Daoy (cell line): ENCODE results near the gene ROR2. TPM values are rescaled to one million over a fixed set of nuclear protein-coding genes. Genes with fewer than 3 reads are reported as not detected.
"Not testable (repeated sequence)": the region's sequence is repeated elsewhere in the genome, so short reads cannot be mapped to it uniquely, and the experiment has no call there.

Experiments
- DNase-seq: peaks from one replicate; pipeline ENCODE4 v3.0.0-alpha.2; 2015; ENCODE audit warnings: low read depth
- total RNA-seq: library from RNA; depleted of rRNA; stranded (reverse); fragments of >200 nt; shearing (Covaris generic); gene quantifications from 2 replicates; pipeline ENCODE4 v1.2.3, GENCODE V29; 2014

ROR2 gene
- total RNA-seq, 1 experiment from 2014 or later: 1.8 TPM

DNA sequence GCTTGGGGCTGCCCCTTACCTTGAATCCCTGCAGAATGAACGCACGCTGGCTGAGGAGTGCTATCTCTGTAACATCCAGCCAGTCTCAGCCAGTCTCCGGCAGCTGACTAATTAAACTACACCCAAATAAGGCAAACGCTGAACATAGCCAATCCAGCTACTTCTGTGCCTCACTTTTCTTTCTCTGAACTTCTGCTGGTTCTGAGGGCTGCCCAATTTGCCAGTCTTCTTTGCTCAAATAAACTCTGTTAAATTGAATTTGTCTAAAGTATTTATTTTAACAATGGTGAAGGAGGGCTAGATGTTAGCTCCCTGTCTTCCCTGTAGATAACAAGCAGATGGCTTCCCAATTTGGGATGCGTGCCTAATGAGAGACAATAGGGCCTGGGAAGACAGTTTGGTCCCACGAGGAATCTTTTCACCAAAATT, 372.4 kb downstream of the ROR2 start:
- DNase-seq: no peak

DNA sequence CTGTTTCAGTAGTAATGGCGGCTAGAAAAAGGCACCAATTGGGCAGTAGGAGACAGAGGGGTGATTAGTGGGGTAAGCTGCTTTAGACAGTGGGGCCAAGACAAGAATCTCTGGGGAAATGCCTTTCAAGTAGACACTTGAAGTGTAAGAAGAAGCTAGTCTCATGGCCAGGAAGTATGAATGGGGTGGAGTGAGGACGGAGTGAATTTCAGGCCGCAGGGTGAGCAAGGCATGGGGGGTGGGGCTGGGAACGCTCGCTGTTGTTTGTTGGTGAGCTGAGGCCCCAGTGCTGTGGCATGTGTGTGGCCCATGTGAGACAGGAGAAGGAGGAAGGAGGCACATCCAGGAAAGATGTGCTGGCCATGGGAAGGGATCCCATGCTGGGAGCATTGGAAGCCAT, 377.2 kb downstream of the ROR2 start:
- no peak for DNase-seq

DNA sequence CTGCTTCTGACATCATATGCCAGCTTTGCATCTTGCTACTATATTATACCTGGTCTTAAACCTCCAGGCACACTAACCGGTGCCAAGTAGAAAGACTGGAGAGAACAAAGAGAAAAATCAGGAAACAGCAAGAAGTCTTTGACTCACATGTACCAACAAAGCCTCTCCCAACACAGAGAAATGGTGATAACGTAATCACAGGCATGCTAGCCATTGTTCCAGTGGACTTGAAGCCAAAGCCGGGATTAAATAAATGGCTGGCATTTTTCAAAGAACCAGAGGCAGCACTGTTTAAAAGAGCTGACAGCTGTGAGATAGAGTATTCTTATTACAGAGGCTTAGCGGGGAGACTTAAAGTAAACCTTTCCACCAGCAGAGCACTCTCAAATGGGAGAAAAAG, 378.0 kb downstream of the ROR2 start:
- no peak for DNase-seq

DNA sequence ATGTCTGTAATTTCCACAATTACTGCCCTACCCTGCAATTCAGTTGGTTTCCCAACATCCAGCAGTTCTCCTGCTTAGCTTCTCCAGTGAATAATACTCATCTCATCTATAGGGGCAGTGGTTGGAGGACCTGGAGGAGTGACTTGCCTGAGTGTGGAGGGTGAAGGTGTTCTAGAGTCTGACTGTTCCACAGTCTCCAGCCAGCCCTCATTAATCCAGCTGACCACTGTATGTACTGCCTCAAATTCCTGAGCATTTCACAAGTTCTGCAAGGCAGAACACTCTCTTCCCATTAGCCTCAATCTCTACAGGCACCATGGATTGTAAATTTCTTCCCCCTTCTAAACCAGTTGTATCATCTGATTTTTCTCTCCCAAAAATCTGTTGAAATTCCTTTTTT, 379.0 kb downstream of the ROR2 start:
- DNase-seq: no peak

DNA sequence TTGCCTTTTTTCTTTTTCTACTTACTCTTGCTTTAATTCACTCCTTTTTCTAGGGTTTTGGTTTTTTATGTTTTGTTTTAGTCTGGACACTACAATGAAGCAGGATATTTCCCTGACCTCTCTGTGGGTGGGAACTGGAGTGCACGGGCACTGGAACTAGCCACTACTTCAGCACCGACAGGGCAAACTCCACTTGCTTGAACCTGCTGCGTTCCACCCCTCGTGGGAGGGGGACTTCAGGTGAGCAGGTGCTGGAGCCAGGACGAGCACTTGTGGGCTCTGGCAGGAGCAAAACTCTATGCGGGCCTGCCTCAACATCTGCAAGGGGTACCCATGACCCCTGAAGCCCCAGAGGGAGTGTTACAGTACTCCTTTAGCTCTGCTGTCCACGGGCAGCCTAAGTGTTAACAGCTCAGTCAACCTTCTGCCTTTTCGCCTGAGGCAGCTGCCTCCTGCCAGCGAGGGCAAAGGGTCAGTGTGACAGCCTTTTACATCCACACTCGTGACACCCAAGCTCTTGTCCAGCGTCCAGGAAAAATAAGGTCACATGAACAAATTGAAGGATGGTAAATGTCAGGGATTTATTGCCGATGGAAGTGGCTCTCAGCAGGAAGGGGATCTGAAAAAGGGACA, 382.3 kb downstream of the ROR2 start:
- no peak for DNase-seq

DNA sequence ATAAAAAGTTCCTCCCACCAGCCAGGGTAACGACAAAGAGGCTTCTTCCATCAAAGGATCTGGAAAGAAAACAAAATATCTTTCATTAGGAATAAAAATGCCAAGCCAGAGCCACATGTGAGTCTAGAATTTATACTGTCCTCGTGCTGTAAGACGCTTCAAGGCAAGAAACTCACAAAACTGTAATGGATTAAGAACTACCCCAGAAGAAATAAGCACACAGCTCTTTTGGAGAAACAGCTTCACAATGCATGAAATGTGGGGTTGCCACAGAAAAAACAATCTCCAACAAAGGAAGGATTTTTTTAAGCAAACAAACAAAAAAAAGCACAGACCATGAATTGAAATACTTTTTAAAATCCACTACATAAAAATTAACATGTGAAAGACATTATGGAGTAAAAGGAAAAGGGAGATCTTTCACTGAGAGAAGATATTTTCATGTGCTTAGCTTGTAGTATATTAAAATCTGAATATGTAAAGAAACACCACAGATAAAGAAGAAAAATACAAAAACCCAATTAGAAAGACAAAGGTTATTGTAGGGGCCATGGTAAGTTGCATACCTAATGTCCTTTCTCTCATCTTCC, 385.9 kb downstream of the ROR2 start:
- no peak for DNase-seq

DNA sequence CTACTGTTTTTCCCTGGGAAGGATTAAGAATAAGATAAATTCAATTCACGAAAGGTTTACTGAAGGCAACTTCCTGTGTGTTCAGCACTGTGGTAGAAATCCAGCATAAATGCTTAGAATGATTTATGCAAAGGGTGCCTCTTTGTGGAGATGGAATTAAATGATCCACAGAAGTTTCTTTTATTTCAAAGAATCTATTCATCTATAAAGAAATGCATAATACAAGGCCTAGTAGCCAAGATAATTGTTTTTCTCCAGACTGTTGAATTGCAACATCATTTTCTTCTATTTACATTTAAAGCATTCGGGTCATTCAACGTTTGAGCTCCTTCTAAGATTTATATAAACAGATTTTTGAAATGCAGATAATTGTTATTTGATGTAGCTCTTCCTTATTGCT, 387.6 kb downstream of the ROR2 start:
- DNase-seq: no peak

DNA sequence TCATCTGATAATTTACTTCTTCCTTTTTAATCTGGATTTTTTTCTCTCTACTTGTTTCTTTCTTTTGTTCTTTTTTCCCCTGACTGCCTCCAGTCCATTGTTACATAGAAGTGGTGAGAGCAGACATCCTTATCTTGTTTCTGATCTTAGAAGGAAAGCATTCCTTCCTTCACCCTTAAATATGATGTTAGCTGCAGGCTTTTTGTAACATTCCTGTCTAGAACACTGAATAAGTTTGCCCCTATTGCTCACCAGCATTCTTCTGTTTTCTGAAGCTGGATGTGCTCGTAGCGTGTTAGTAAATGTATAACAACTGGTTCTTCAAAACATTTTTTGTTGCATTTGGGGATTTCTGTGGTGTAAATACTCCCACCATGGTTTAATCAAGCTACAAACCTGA, 389.7 kb downstream of the ROR2 start:
- DNase-seq: no peak

DNA sequence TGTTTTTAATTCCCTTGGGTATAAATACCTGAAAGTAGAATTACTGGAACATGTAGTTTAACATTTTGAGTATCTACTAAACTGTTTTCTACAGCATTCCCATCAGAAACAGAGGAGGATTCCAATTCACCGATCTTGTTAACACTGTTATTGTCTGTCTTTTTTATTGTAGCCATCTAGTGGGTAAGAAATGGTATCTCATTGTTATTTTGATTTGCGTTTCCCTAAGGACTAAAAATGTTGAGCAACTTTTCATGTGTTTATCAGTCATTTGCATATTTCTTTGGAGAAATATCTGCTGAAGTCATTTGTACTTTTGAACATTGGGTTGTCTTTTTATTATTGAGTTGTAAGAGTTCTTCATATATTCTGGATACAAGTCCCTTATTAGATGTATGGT, 391.1 kb downstream of the ROR2 start:
- no peak for DNase-seq

DNA sequence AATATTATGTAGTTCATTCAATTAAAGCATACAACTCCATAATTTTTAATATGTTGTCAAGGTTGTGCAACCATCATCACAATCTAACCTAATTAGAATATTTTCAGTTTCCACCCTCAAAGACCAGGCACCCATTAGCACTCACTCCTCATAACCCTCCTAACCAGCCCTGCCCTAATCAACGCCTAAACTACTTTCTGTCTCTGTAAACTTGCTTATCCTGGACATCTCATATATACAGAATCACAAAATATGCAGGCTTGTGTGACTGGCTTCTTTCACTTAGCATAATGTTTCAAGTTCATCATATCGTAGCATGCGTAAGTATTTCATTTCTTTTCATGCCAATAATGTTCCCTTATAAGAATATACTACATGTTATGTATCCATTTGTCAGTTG, 391.6 kb downstream of the ROR2 start:
- DNase-seq: no peak

DNA sequence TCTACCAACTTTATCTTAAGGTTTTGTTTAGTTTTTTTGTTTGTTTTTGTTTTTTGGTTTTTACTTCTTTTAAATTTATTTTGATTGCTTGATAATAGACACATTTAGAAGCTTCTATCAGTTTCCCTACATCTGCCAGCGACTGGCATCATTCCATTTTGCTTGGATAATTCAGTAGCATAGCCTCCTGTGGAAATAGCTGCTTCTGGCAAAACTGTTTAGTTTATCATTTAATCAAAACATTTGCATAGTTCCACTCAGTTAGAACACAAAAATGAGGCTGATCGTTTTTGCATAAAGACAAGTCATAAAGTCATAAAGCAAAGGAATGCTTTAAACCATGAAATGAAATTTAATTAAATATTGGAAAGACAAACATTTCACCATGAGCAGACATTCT, 392.7 kb downstream of the ROR2 start:
- no peak for DNase-seq

DNA sequence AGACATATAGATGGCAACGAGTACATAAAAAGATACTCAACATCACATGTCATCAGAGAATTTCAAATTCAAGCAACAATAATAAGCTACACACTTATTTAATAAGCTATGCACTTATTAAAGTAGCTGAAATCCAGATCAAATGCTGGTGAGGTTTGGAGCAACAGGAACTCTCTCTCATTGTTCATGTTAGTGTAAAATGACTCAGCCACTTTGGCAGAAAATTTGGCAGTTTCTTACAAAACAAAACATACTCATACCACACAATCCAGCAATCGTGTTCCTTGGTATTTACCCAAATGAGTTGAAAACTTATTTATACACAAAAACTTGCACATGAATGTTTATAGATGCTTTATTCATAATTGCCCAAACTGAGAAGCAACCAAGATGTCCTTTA, 394.9 kb downstream of the ROR2 start:
- DNase-seq: no peak

DNA sequence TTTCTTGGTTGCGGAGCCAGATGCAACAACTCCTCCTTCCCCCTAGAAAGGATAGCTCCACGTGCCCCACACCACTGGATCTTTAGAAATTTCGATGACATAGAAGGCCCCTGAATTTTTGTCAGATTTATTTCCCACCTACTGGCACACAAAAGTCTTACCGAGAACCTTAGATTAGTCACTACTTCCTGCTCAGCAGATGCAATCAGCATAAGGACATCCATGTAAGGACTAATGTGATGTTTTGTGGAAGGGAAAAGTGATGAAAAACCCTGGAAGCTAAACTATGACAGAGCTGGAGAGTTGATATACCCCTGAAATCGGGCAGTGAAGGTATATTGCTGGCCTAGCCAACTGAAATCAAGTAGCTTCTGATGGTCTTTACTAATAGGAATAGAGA, 400.9 kb downstream of the ROR2 start:
- no peak for DNase-seq

DNA sequence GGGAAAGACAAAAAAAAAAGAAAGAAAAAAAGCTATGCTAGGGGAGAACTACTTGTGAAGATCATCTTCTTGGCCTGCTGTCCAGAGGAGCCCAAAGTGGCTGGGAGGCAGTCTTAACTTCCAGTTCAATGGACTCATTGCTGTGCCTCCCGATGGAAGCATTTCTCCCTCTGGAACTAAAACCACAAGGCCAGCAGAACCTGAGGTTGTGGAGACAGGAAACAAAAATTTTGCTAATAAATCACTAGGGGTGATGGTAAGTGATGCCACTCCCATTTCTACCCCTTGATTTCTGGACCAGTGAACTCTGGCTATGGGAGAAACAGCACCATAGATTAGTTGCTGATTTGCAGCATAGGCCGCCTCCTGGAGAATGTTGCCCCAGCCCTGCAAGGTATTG, 402.9 kb downstream of the ROR2 start:
- peak; percentile 50 for DNase-seq

DNA sequence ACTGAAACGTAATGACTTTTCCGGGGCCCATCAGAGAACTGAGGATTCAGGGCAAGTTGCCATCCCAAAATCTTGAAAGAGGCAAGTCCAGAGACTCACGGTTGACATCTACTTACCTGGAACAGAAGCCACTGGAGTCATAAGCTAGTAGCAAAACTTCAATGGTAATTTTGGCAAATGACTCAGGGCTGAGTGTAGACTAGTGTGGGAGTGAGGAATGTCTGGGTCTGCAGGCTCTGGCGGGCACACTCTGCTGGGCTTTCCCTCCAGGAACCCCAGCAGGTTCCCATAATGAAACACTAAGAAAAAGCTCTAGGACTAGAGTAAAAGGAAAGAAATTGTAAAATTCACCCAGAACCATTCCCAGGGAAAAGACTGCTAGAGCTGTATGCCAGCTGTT, 403.5 kb downstream of the ROR2 start:
- DNase-seq: peak; percentile 81

DNA sequence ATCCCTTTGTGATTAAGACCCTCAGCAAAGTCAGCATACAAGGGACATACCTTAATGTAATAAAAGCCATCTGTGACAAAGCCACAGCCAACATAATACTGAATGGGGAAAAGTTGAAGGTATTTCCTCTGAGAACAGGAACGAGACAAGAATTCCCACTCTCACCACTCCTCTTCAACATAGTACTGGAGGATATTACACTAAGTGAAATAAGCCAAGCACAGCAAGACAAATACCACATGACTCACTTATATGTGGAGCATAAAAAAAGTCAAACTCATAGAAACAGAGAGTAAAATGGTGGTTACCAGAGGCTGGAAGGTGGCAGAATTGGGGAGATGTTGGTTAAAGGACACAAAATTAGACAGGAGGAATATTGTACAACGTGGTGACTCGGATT, 408.3 kb downstream of the ROR2 start:
- DNase-seq: peak; percentile 26

DNA sequence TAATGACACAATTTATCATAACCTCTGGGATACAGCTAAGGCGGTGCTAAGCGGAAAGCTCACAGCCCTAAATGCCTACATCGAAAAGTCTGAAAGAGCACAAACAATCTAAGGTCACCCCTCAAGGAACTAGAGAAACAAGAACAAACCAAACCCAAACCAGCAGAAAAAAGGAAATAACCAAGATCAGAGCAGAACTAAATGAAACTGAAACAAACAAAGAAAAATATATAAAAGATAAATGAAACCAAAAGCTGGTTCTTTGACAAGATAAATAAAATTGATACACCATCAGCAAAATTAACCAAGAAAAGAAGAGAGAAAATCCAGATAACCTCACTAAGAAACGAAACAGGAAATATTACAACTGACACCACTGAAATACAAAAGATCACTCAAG, 409.5 kb downstream of the ROR2 start:
- DNase-seq: not testable (repeated sequence)

DNA sequence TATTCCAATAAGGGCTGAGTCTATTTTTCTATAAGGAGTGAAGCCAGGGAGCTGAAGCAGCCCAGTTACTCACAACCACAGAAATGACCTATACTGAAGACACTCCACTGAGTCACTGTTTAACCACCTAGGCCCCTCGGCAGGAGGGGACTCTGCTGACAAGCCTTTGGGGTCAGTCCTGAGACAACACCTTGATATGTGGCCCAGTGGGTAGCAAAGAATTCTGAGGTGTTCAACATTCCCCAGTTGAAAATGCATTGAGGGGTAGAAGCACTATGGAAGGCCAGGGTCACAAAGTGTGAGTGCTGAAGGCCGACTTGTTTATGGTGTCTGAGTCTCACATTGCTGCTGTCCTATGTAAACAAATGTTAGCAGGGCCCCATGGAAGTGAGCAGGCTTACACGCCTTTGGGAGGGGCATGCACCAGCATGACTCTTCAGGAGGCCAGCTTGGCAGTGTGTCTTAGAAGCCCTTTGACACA, 413.8 kb downstream of the ROR2 start:
- DNase-seq: peak; percentile 89

DNA sequence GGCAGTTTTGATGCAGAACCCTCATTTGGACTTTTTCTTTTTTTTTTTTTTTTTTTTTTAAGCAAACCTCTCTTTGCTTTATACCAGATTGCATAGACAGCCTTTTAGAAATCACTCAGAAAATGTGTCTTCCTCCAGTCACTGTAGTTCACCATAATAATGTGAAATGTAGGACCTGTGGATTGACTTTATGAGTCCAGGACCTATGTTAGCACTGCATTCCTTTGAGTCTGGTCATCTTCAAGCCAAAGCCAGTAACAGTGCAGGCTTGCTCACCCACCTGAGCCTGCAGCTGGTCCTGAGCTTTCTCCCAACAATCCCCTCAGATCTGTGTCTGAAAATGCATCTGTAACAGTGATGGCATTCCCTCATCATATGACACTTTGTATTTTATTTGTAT, 415.7 kb downstream of the ROR2 start:
- DNase-seq: peak; percentile 47

DNA sequence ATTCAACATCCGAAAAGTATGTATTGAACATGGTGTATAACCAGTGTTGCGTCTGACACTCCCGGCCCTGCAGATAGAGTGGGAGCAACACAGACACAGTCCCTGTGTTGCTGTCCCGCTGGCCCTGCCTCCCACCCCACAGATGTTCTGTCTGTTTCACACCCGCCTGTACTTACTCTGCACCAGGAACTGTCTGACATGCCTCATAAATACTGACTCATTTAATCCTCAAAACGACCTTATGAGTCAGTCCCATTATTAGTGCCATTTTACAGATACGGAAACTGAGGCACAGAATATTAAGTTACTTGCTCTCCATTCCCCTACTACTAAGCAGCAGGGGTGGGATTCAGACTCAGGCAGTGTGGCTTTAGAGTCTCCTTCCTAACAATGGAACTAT, 416.6 kb downstream of the ROR2 start:
- DNase-seq: peak; percentile 13

DNA sequence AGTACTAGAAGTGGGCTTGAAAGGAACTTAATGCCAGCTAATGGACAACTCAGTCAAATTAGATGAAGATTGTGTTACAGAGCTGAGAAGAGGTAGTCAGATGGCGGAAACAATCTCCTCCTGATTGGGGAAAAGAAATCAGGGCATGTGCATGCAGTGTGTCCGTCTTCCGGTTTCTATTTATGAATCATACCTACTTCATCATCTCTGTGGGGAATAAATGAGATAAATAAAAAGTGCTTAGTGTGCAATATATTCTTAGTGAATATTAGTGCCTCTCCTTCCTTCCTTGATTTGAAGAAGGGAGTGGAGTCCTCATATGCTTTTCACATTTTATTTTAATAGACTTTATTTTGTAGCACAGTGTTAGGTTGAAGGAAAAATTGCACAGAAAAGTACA, 417.7 kb downstream of the ROR2 start:
- peak; percentile 37 for DNase-seq

DNA sequence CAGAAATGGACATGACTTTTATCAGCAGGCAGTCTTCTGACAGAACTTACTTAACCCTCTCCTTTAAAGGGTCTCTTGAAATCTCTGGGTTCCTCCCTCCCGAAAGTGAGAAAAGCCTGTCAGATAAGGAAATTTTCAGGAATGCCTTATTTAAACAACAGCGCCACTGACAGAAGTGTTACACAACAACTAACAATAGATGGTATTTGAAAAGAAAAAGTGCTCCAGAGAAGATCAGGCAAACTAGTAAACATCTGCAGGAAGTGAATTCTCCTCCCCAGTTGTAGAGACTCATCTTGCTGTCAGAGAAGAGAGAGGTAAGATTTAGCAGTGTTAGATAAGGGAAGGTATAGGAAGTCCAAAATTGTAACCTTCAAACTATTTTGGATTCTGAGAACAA, 419.2 kb downstream of the ROR2 start:
- no peak for DNase-seq

DNA sequence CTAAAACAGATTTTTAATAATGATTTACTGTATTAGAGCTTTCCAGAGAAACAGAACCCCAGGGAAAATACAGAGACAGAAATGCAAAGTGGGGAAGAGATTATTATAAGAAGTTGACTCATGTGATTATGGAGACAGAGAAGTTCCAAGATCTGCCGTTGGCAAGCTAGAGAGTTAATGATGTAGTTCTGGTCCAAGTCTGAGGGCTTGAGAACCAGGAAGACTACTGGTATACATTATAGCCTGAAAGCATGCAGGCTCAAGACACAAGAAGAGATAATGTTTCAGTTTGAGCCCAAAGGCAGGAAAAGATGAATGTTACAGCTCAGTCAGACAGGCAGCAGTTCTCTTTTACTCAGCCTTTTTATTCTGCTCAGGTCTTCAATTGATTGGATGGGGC, 427.5 kb downstream of the ROR2 start:
- no peak for DNase-seq
